CD4-positive, alpha-beta T cell (primary cell): ENCODE measurements around the gene DTD1. TPM values are rescaled to one million over a fixed set of nuclear protein-coding genes. Genes with fewer than 3 reads are reported as not detected.
"Not testable (repeated sequence)": the region's sequence is repeated elsewhere in the genome, so short reads cannot be mapped to it uniquely, and the experiment has no call there.

Source experiments
- ATAC-seq: fragments of 200-7000 bp; cut with Tn5 transposase; one replicate; pipeline ENCODE4 v1.10.0; 2022; ENCODE audit warnings: mild to moderate bottlenecking; ENCODE audit not compliant: poor library complexity
- CTCF ChIA-PET: fragments of 350-600 bp; sonication (Branson Sonifier 250); formaldehyde crosslinking; loops from one replicate; lab custom pipeline; 2021; ENCODE audit warnings: antibody characterized with exemption, inconsistent platforms; lab: Charles Lee
- POLR2A ChIA-PET: fragments of 350-600 bp; sonication (Branson Sonifier 250); formaldehyde crosslinking; loops from one replicate; lab custom pipeline; 2021; ENCODE audit warnings: antibody characterized with exemption, inconsistent platforms; lab: Charles Lee
- DNase-seq, 14 experiments: peaks; one replicate each; pipeline ENCODE4 v3.0.0-alpha.2; 2013 to 2020; ENCODE audit warnings: mixed read lengths in 2 of 14
- H3K27ac ChIP-seq, 2 donors: one replicate each; pipeline versions ENCODE4 v1.5.1 to v1.7.0; 2013; ENCODE audit warnings: low read length in 2 of 2, low read depth in 1 of 2, mild to moderate bottlenecking in 1 of 2
- H3K27me3 ChIP-seq, 2 experiments: 1 replicate in 1 of 2; 2 replicates in 1 of 2; pipeline versions ENCODE4 v1.6.1 to v1.7.0; 2013; ENCODE audit warnings: low read length in 2 of 2, control low read depth in 1 of 2, mild to moderate bottlenecking in 1 of 2, moderate library complexity in 1 of 2; ENCODE audit not compliant: insufficient read depth in 2 of 2, control insufficient read depth in 1 of 2
- H3K36me3 ChIP-seq: one replicate; pipeline ENCODE4 v1.6.1; 2013; ENCODE audit warnings: low read length, control low read depth; ENCODE audit not compliant: insufficient read depth
- H3K4me1 ChIP-seq: one replicate; pipeline ENCODE4 v1.6.1; 2013; ENCODE audit warnings: low read length, control low read depth; ENCODE audit not compliant: insufficient read depth
- H3K4me3 ChIP-seq: one replicate; pipeline ENCODE4 v1.5.1; 2013; ENCODE audit warnings: mild to moderate bottlenecking, low read length, moderate library complexity
- H3K9me3 ChIP-seq, 2 experiments: 1 replicate in 1 of 2; 2 replicates in 1 of 2; pipeline versions ENCODE4 v1.6.1 to v1.7.0; 2013; ENCODE audit warnings: low read length in 2 of 2, mild to moderate bottlenecking in 2 of 2, control low read depth in 1 of 2, moderate library complexity in 1 of 2; ENCODE audit not compliant: control insufficient read depth in 1 of 2, insufficient read depth in 1 of 2
- H3K27ac Mint-ChIP-seq: one replicate; pipeline ENCODE4 v1.8.0; 2020; ENCODE audit warnings: mixed read lengths
- H3K27me3 Mint-ChIP-seq: one replicate; pipeline ENCODE4 v1.8.0; 2021; ENCODE audit warnings: mixed read lengths
- H3K36me3 Mint-ChIP-seq: one replicate; pipeline ENCODE4 v1.8.0; 2021; ENCODE audit warnings: low read depth, mixed read lengths
- H3K4me1 Mint-ChIP-seq: one replicate; pipeline ENCODE4 v1.8.0; 2021; ENCODE audit warnings: low read depth, mixed read lengths
- H3K4me3 Mint-ChIP-seq: one replicate; pipeline ENCODE4 v1.8.0; 2020; ENCODE audit warnings: mild to moderate bottlenecking, mixed read lengths
- H3K9me3 Mint-ChIP-seq: one replicate; pipeline ENCODE4 v1.8.0; 2020; ENCODE audit warnings: mixed read lengths
- intact Hi-C, 2 experiments: fragments of 100-400 bp; cut with DNase I in 1 of 2; cut with micrococcal nuclease in 1 of 2; formaldehyde crosslinking; loops; one replicate each; pipeline versions ENCODE4 v1.15.1 to v1.9.0; 2023 to 2025; cut with DNase I, micrococcal nuclease
- total RNA-seq, 174 experiments: library from RNA in 2 of 174; stranded (reverse) in 2 of 174; gene quantifications; one replicate each; pipeline ENCODE4 v1.2.3 and lab custom pipeline; 2021 to 2026
- TF ChIP-seq, protein P1 (sequence below): fragments of 200-600 bp; IDR thresholded peaks from one replicate; pipeline ENCODE4 v1.8.0; 2022; ENCODE audit warnings: antibody characterized with exemption, mild to moderate bottlenecking

DTD1 gene
- total RNA-seq, 2 experiments from 2014 or later: 15.4 to 16.1 TPM

DNA sequence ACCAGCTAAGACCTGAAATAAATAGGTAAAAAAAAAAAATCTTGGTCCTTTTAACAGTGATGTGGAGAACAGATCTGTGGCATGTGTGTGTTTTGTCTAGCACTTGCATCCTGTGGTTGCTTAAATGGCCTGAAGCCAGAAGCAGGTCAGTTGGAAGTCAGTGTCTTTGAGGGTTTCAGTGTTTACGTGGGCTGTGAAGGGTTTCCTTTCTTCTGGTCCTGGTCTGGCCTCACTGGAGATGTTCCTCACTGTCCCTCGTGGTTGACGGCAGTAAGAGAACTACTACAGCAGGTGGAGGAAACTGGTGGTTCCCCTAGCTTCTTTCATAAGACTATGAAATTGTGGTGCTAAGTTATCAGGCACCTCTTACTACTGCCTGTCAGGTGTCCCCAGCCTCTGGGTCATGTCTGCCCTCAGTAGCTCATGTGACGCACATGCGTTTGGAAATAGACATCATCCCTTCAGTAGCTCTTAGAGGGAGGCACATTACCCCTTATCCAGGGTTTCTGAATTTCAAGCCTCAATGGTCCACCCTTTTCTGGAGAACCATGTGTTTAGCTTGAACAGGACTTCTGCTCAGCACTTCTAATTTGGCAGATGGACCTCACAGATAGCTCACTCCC, 166.3 kb downstream of the DTD1 start:
- ChIA-PET CTCF (no interaction called here), POLR2A (no interaction called here)
- no peaks in the 10 kb centered on the region for H3K36me3 ChIP-seq
- DNase-seq (peak in 1 of 14 experiments; percentile 22), ATAC-seq (no peak)
- TF ChIP-seq, protein P1, sequence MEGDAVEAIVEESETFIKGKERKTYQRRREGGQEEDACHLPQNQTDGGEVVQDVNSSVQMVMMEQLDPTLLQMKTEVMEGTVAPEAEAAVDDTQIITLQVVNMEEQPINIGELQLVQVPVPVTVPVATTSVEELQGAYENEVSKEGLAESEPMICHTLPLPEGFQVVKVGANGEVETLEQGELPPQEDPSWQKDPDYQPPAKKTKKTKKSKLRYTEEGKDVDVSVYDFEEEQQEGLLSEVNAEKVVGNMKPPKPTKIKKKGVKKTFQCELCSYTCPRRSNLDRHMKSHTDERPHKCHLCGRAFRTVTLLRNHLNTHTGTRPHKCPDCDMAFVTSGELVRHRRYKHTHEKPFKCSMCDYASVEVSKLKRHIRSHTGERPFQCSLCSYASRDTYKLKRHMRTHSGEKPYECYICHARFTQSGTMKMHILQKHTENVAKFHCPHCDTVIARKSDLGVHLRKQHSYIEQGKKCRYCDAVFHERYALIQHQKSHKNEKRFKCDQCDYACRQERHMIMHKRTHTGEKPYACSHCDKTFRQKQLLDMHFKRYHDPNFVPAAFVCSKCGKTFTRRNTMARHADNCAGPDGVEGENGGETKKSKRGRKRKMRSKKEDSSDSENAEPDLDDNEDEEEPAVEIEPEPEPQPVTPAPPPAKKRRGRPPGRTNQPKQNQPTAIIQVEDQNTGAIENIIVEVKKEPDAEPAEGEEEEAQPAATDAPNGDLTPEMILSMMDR: no peak
- peaks cover 5% of the 10 kb centered on the region for H3K9me3 Mint-ChIP-seq
- no peak overlapping the region for H3K27ac ChIP-seq
- H3K27me3 ChIP-seq: no peaks in the 10 kb centered on the region
- H3K4me1 Mint-ChIP-seq: peaks cover 6% of the 10 kb centered on the region
- H3K4me1 ChIP-seq: no peaks in the 10 kb centered on the region
- no peak overlapping the region for H3K4me3 ChIP-seq
- peaks cover 52% of the 10 kb centered on the region for H3K36me3 Mint-ChIP-seq
- H3K27ac Mint-ChIP-seq: no peak overlapping the region
- no peak overlapping the region for H3K4me3 Mint-ChIP-seq
- intact Hi-C loops: no loop called here
- no peaks in the 10 kb centered on the region for H3K27me3 Mint-ChIP-seq
- no peaks in the 10 kb centered on the region for H3K9me3 ChIP-seq

DNA sequence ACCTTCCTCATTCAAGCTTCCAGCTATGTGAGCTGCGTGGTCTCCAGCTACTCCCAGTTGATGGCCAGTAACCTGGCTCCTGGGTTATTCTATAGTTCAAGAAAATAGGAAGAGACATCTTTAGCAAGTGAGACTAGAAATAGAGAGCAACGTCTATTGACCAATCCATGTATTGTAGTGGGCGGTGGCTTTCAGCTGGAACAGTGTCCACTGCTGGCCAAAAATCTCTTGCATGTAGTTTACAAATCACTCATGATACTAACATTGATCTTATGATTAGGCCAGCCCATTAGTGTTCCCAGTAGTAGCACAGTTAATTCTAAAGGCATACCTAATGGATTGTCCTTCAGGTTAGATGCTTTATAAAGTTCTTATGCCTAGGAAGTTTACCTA, 166.8 kb downstream of the DTD1 start:
- intact Hi-C loops: no loop called here
- no peak overlapping the region for H3K4me3 Mint-ChIP-seq
- Histone ChIP-seq H3K27ac (no peak overlapping the region), H3K27me3 (no peaks in the 10 kb centered on the region), H3K4me1 (no peaks in the 10 kb centered on the region), H3K9me3 (no peaks in the 10 kb centered on the region), H3K4me3 (no peak overlapping the region), H3K36me3 (no peaks in the 10 kb centered on the region)
- ATAC-seq: no peak
- no peak for DNase-seq
- peaks cover 5% of the 10 kb centered on the region for H3K9me3 Mint-ChIP-seq
- TF ChIP-seq, protein P1: no peak
- H3K4me1 Mint-ChIP-seq: peaks cover 6% of the 10 kb centered on the region
- ChIA-PET POLR2A (no interaction called here), CTCF (no interaction called here)
- peaks cover 53% of the 10 kb centered on the region for H3K36me3 Mint-ChIP-seq
- H3K27ac Mint-ChIP-seq: no peak overlapping the region
- no peaks in the 10 kb centered on the region for H3K27me3 Mint-ChIP-seq

DNA sequence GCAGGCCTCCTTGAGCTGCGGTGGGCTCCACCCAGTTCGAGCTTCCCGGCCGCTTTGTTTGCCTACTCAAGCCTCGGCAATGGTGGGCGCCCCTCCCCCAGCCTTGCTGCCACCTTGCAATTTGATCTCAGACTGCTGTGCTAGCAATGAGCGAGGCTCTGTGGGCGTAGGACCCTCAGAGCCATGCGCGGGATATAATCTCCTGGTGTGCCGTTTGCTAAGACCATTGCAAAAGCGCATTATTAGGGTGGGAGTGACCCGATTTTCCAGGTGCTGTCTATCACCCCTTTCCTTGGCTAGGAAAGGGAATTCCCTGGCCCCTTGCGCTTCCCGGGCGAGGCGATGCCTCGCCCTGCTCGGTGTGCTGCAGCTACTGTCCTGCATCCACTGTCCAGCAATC, 173.0 kb downstream of the DTD1 start:
- DNase-seq, H3K27ac ChIP-seq, H3K9me3 ChIP-seq, H3K9me3 Mint-ChIP-seq, POLR2A ChIA-PET, H3K4me3 Mint-ChIP-seq, H3K27me3 Mint-ChIP-seq, ATAC-seq, H3K27ac Mint-ChIP-seq, H3K4me3 ChIP-seq, intact Hi-C loops, H3K4me1 Mint-ChIP-seq, H3K27me3 ChIP-seq, H3K4me1 ChIP-seq, CTCF ChIA-PET: not testable (repeated sequence)
- peaks cover 58% of the 10 kb centered on the region for H3K36me3 Mint-ChIP-seq
- H3K36me3 ChIP-seq: peaks cover 12% of the 10 kb centered on the region

DNA sequence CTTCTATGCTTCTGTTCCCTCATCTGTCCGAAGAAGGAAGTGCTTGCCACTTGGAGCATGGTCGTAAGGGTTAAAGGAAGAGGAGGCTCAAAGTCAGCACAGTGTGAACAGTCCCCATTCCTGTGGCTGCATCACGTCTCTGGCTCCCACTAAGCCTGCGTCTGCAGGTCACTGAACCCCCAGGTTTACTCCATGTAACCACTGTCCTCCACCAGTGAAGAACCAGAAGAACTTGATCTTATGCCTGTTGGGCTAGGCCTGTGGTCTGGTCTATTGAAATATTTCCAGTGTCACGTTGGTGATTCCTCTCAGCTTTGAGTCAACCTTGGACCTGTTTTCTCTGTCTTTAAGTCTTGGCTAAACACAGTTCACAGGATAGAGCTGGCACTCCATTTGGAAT, 179.8 kb downstream of the DTD1 start:
- peaks cover 12% of the 10 kb centered on the region for H3K36me3 ChIP-seq
- ChIA-PET CTCF (no interaction called here), POLR2A (no interaction called here)
- H3K4me3 Mint-ChIP-seq: no peak overlapping the region
- peaks cover 2% of the 10 kb centered on the region for H3K9me3 Mint-ChIP-seq
- H3K27me3 Mint-ChIP-seq: no peaks in the 10 kb centered on the region
- DNase-seq: no peak
- H3K36me3 Mint-ChIP-seq: peaks cover 25% of the 10 kb centered on the region
- no peak overlapping the region for H3K4me3 ChIP-seq
- intact Hi-C loops: no loop called here
- ATAC-seq: no peak
- H3K27me3 ChIP-seq: no peaks in the 10 kb centered on the region
- H3K27ac ChIP-seq: no peak overlapping the region
- no peaks in the 10 kb centered on the region for H3K4me1 ChIP-seq
- H3K9me3 ChIP-seq: no peaks in the 10 kb centered on the region
- no peaks in the 10 kb centered on the region for H3K4me1 Mint-ChIP-seq
- H3K27ac Mint-ChIP-seq: no peak overlapping the region
- TF ChIP-seq, protein P1: no peak
